ENCODE results near the gene ZER1.

ZER1 gene

DNA sequence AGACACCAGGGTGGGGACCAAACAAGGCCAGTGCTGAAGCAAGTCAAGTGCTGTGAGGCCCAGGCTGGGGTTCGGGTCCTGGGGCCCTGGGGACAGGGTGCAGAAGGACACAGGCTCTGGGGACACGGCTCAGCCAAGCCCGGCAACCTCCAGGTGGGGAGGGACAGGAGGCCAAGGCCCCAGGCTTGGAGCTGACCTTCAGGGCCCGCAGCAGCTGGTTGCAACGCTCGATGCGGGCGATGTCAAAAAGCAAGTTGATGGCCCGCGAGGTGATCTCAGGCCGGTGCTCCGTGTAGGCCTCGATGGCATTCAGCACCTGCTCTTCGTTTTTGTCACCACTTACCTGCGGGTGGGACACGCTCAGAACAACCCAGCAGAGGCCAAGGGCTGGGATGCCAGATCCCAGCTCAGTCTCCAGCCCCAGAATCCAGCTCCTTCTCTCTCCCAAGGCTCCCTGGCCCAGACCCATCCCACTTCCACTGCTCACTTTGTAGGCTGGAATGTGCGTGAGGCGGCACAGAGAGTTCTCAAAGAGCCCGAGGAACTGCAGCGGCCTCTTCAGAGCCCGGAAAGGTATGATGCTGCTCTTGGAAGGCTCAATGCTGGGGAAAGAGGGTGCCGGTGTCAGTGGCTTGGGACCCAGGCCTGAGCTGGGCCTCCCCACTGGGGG lies 20.7 kb downstream of the ZER1 start:
- H2BK120ac ChIP-seq (ENCODE audit: low read depth, low read length), result no peak overlapping the region
- H3K27me3 ChIP-seq (ENCODE audit: control insufficient read depth in 1 of 2, insufficient read depth in 1 of 2, low read length in 2 of 2), result no peaks in the 10 kb centered on the region
- H3K14ac ChIP-seq (ENCODE audit: low read length in 2 of 2), result no peak overlapping the region
- H3K79me1 ChIP-seq (replicated peaks; ENCODE audit: low read length, poor library complexity, severe bottlenecking), result peaks cover 12% of the 10 kb centered on the region
- H2AK5ac ChIP-seq (ENCODE audit: low read length, severe bottlenecking), result no peak overlapping the region
- no peak overlapping the region for H2BK15ac ChIP-seq (ENCODE audit: low read depth, poor library complexity, severe bottlenecking)
- no peak overlapping the region for H2BK5ac ChIP-seq (ENCODE audit: low read depth, low read length, poor library complexity, severe bottlenecking)
- H3K27ac ChIP-seq (ENCODE audit: low read length, poor library complexity, severe bottlenecking), result no peak overlapping the region
- no peak overlapping the region for H3K18ac ChIP-seq (ENCODE audit: low read depth in 1 of 2, low read length in 2 of 2)
- no peaks in the 10 kb centered on the region for H3K9me3 ChIP-seq (ENCODE audit: control insufficient read depth, low read length)
- no peaks in the 10 kb centered on the region for H3K4me1 ChIP-seq (ENCODE audit: control insufficient read depth, insufficient read depth, low read depth, low read length)
- no peak overlapping the region for H3K23ac ChIP-seq (ENCODE audit: low read length in 2 of 2)
- peaks cover 49 to 58% of the 10 kb centered on the region in 2 experiments for H3K36me3 ChIP-seq (ENCODE audit: control insufficient read depth in 1 of 2, insufficient read depth in 2 of 2, low read depth in 1 of 2, low read length in 2 of 2)
- H3K4me2 ChIP-seq (ENCODE audit: low read length, poor library complexity, severe bottlenecking), result no peak overlapping the region
- H4K91ac ChIP-seq (ENCODE audit: low read length), result no peak overlapping the region
- WGBS, result 96% methylated on average over 22 of the region's 22 CpGs
- H3K4me3 ChIP-seq (ENCODE audit: insufficient read depth in 1 of 2, low read depth in 1 of 2, low read length in 2 of 2), result no peak overlapping the region
- no peak overlapping the region for H3K4ac ChIP-seq (ENCODE audit: low read depth in 1 of 2, low read length in 2 of 2)
- no peak for DNase-seq
- H2BK12ac ChIP-seq (ENCODE audit: low read length in 2 of 2), result no peak overlapping the region
- no peak overlapping the region for H2AFZ ChIP-seq (ENCODE audit: low read depth, low read length)
- no peak overlapping the region for H3K9ac ChIP-seq (ENCODE audit: low read length)
- H4K8ac ChIP-seq (ENCODE audit: low read length), result no peak overlapping the region

DNA sequence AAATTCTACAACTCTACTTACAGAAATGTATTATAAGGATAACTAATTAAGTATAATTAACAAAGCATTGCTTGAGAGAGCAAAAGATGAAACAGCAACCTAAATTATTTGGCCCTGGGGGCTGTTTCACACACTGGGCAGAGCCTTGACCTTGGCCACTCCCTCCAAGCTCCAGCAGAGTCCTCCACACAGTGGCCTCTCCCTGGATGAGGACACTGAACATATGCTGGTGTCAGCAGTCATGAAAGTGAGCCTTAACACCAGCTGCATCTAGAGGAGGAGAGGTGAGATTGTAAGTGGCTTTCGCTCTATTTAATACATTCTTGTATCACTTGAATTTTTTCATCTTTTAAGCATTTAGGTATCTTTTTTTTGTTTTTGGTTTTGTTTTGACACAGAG lies 24.5 kb downstream of the ZER1 start:
- Histone ChIP-seq H3K23ac (ENCODE audit: low read length in 2 of 2) (no peak overlapping the region), H3K9ac (ENCODE audit: low read length) (no peak overlapping the region), H4K8ac (ENCODE audit: low read length) (no peak overlapping the region), H2AFZ (ENCODE audit: low read depth, low read length) (no peak overlapping the region), H3K79me1 (replicated peaks; ENCODE audit: low read length, poor library complexity, severe bottlenecking) (no peaks in the 10 kb centered on the region), H3K14ac (ENCODE audit: low read length in 2 of 2) (no peak overlapping the region), H2BK12ac (ENCODE audit: low read length in 2 of 2) (no peak overlapping the region), H3K18ac (ENCODE audit: low read depth in 1 of 2, low read length in 2 of 2) (no peak overlapping the region), H3K4ac (ENCODE audit: low read depth in 1 of 2, low read length in 2 of 2) (no peak overlapping the region), H3K27me3 (ENCODE audit: control insufficient read depth in 1 of 2, insufficient read depth in 1 of 2, low read length in 2 of 2) (no peaks in the 10 kb centered on the region), H3K4me2 (ENCODE audit: low read length, poor library complexity, severe bottlenecking) (no peak overlapping the region), H2BK5ac (ENCODE audit: low read depth, low read length, poor library complexity, severe bottlenecking) (no peak overlapping the region), H2BK120ac (ENCODE audit: low read depth, low read length) (no peak overlapping the region), H4K91ac (ENCODE audit: low read length) (no peak overlapping the region), H3K4me1 (ENCODE audit: control insufficient read depth, insufficient read depth, low read depth, low read length) (no peaks in the 10 kb centered on the region), H3K4me3 (ENCODE audit: insufficient read depth in 1 of 2, low read depth in 1 of 2, low read length in 2 of 2) (no peak overlapping the region), H2BK15ac (ENCODE audit: low read depth, poor library complexity, severe bottlenecking) (no peak overlapping the region), H3K9me3 (ENCODE audit: control insufficient read depth, low read length) (no peaks in the 10 kb centered on the region), H3K27ac (ENCODE audit: low read length, poor library complexity, severe bottlenecking) (no peak overlapping the region), H3K36me3 (ENCODE audit: control insufficient read depth in 1 of 2, insufficient read depth in 2 of 2, low read depth in 1 of 2, low read length in 2 of 2) (peaks cover 25 to 39% of the 10 kb centered on the region in 2 experiments), H2AK5ac (ENCODE audit: low read length, severe bottlenecking) (no peak overlapping the region)
- no peak for DNase-seq
- WGBS, result no CpG with 5 or more reads among the region's 1 CpG

DNA sequence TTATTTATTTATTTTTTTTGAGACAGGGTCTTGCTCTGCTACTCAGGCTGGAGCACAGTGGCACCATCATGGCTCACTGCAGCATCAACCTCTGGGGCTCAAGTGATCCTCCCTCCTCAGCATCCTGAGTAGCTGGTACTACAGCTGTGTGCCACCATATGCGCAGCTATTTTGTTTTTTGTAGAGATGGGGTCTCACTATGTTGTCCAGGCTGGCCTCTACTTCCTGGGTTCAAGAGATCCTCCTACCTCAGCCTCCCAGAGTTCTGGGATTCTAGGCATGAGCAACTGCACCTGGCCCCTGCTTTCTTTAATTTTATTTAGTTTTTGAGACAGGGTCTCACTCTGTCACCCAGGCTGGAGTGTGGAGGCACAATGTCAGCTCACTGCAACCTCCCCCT lies 28.3 kb downstream of the ZER1 start:
- Histone ChIP-seq H2BK12ac (ENCODE audit: low read length in 2 of 2) (no peak overlapping the region), H3K27ac (ENCODE audit: low read length, poor library complexity, severe bottlenecking) (no peak overlapping the region), H2AFZ (ENCODE audit: low read depth, low read length) (no peak overlapping the region), H3K4me1 (ENCODE audit: control insufficient read depth, insufficient read depth, low read depth, low read length) (no peaks in the 10 kb centered on the region), H3K9ac (ENCODE audit: low read length) (no peak overlapping the region), H3K9me3 (ENCODE audit: control insufficient read depth, low read length) (no peaks in the 10 kb centered on the region), H3K4ac (ENCODE audit: low read depth in 1 of 2, low read length in 2 of 2) (no peak overlapping the region), H4K8ac (ENCODE audit: low read length) (no peak overlapping the region), H2AK5ac (ENCODE audit: low read length, severe bottlenecking) (no peak overlapping the region), H2BK15ac (ENCODE audit: low read depth, poor library complexity, severe bottlenecking) (no peak overlapping the region), H3K4me3 (ENCODE audit: insufficient read depth in 1 of 2, low read depth in 1 of 2, low read length in 2 of 2) (no peak overlapping the region), H3K14ac (ENCODE audit: low read length in 2 of 2) (no peak overlapping the region), H3K36me3 (ENCODE audit: control insufficient read depth in 1 of 2, insufficient read depth in 2 of 2, low read depth in 1 of 2, low read length in 2 of 2) (peaks cover 25 to 45% of the 10 kb centered on the region in 2 experiments), H2BK5ac (ENCODE audit: low read depth, low read length, poor library complexity, severe bottlenecking) (no peak overlapping the region), H3K23ac (ENCODE audit: low read length in 2 of 2) (no peak overlapping the region), H3K79me1 (replicated peaks; ENCODE audit: low read length, poor library complexity, severe bottlenecking) (no peaks in the 10 kb centered on the region), H2BK120ac (ENCODE audit: low read depth, low read length) (no peak overlapping the region), H3K4me2 (ENCODE audit: low read length, poor library complexity, severe bottlenecking) (no peak overlapping the region), H3K27me3 (ENCODE audit: control insufficient read depth in 1 of 2, insufficient read depth in 1 of 2, low read length in 2 of 2) (no peaks in the 10 kb centered on the region), H4K91ac (ENCODE audit: low read length) (no peak overlapping the region), H3K18ac (ENCODE audit: low read depth in 1 of 2, low read length in 2 of 2) (no peak overlapping the region)
- WGBS, result 100% methylated on average over 1 of the region's 1 CpG
- no peak for DNase-seq

DNA sequence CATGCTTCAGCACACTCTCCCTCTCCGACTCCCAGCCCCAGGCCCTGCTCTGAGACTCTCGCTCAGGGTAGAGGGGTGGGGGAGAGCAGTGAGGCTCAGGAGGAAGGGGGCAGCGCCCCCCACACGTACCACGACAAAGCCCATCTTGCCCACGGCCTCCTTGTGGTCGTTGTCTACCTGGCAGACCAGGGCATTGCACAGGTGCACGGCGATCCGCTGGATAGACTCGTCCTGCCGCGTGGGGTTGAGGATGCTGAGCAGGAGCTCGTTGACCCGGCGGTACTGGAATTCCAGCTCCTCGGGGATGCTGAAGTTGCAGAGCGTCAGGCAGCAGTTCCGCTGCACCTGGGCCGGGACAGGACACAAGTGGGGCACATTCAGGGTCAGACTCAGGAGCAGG lies 29.3 kb downstream of the ZER1 start:
- Histone ChIP-seq H3K4me3 (ENCODE audit: insufficient read depth in 1 of 2, low read depth in 1 of 2, low read length in 2 of 2) (no peak overlapping the region), H2BK120ac (ENCODE audit: low read depth, low read length) (no peak overlapping the region), H2BK5ac (ENCODE audit: low read depth, low read length, poor library complexity, severe bottlenecking) (no peak overlapping the region), H3K36me3 (ENCODE audit: control insufficient read depth in 1 of 2, insufficient read depth in 2 of 2, low read depth in 1 of 2, low read length in 2 of 2) (peaks cover 25 to 42% of the 10 kb centered on the region in 2 experiments), H2BK15ac (ENCODE audit: low read depth, poor library complexity, severe bottlenecking) (no peak overlapping the region), H2AK5ac (ENCODE audit: low read length, severe bottlenecking) (no peak overlapping the region), H4K8ac (ENCODE audit: low read length) (no peak overlapping the region), H4K91ac (ENCODE audit: low read length) (no peak overlapping the region), H3K9me3 (ENCODE audit: control insufficient read depth, low read length) (no peaks in the 10 kb centered on the region), H3K27ac (ENCODE audit: low read length, poor library complexity, severe bottlenecking) (no peak overlapping the region), H3K9ac (ENCODE audit: low read length) (no peak overlapping the region), H3K4ac (ENCODE audit: low read depth in 1 of 2, low read length in 2 of 2) (no peak overlapping the region), H3K23ac (ENCODE audit: low read length in 2 of 2) (no peak overlapping the region), H2AFZ (ENCODE audit: low read depth, low read length) (no peak overlapping the region), H3K79me1 (replicated peaks; ENCODE audit: low read length, poor library complexity, severe bottlenecking) (no peaks in the 10 kb centered on the region), H3K4me1 (ENCODE audit: control insufficient read depth, insufficient read depth, low read depth, low read length) (no peaks in the 10 kb centered on the region), H2BK12ac (ENCODE audit: low read length in 2 of 2) (no peak overlapping the region), H3K27me3 (ENCODE audit: control insufficient read depth in 1 of 2, insufficient read depth in 1 of 2, low read length in 2 of 2) (no peaks in the 10 kb centered on the region), H3K14ac (ENCODE audit: low read length in 2 of 2) (no peak overlapping the region), H3K4me2 (ENCODE audit: low read length, poor library complexity, severe bottlenecking) (no peak overlapping the region), H3K18ac (ENCODE audit: low read depth in 1 of 2, low read length in 2 of 2) (no peak overlapping the region)
- no peak for DNase-seq
- 90% methylated on average over 20 of the region's 20 CpGs for WGBS

All from mesenchymal stem cell (in vitro differentiated cells and primary cell).